Measurements from ENCODE around the gene ALKBH4.

Gene ALKBH4

GRCh38 chr7:102427019-102427405 is 37.7 kb downstream of the ALKBH4 start:
- no peak for DNase-seq (ENCODE audit: low read depth)
- H3K4me3 ChIP-seq (ENCODE audit: control insufficient read depth, low read depth, low read length): no peak overlapping the region
- TF ChIP-seq CTCF (IDR thresholded peaks at IDR 0.05; ENCODE audit: control insufficient read depth, insufficient read depth, low read depth, low read length, missing control alignments): no peak

- no peak overlapping the region for H3K4me3 ChIP-seq (ENCODE audit: control insufficient read depth, low read depth, low read length)
- no peak for DNase-seq (ENCODE audit: low read depth)
- TF ChIP-seq CTCF (IDR thresholded peaks at IDR 0.05; ENCODE audit: control insufficient read depth, insufficient read depth, low read depth, low read length, missing control alignments): no peak
Observed at GRCh38 chr7:102426268-102427018, 38.2 kb downstream of the ALKBH4 start.

GRCh38 chr7:102425639-102426267 is 38.9 kb downstream of the ALKBH4 start:
- no peak for DNase-seq (ENCODE audit: low read depth)
- H3K4me3 ChIP-seq (ENCODE audit: control insufficient read depth, low read depth, low read length): no peak overlapping the region
- TF ChIP-seq CTCF (IDR thresholded peaks at IDR 0.05; ENCODE audit: control insufficient read depth, insufficient read depth, low read depth, low read length, missing control alignments): no peak

- TF ChIP-seq CTCF (IDR thresholded peaks at IDR 0.05; ENCODE audit: control insufficient read depth, insufficient read depth, low read depth, low read length, missing control alignments): no peak
Observed at GRCh38 chr7:102424787-102425218, 39.9 kb downstream of the ALKBH4 start.

GRCh38 chr7:102424129-102424551 is 40.5 kb downstream of the ALKBH4 start:
- no peak overlapping the region for H3K4me3 ChIP-seq (ENCODE audit: control insufficient read depth, low read depth, low read length)
- DNase-seq (ENCODE audit: low read depth): no peak
- no peak for TF ChIP-seq CTCF (IDR thresholded peaks at IDR 0.05; ENCODE audit: control insufficient read depth, insufficient read depth, low read depth, low read length, missing control alignments)

More at GRCh38 chr7:102424787-102425218, 39.9 kb downstream of the ALKBH4 start:
- no peak overlapping the region for H3K4me3 ChIP-seq (ENCODE audit: control insufficient read depth, low read depth, low read length)
- no peak for DNase-seq (ENCODE audit: low read depth)

GRCh38 chr7:102421706-102422240 is 42.9 kb downstream of the ALKBH4 start:
- no peak overlapping the region for H3K4me3 ChIP-seq (ENCODE audit: control insufficient read depth, low read depth, low read length)
- no peak for TF ChIP-seq CTCF (IDR thresholded peaks at IDR 0.05; ENCODE audit: control insufficient read depth, insufficient read depth, low read depth, low read length, missing control alignments)
- DNase-seq (ENCODE audit: low read depth): no peak
